VCaP (cell line): Measurements from ENCODE around the gene RAD51D.

Experiments
- H3K27ac ChIP-seq: fragments of 450-650 bp; 2 replicates; pipeline ENCODE4 v1.5.1; 2017
- CTCF ChIP-seq: fragments of 450-650 bp; conservative IDR thresholded peaks from 2 replicates; pipeline ENCODE4 v1.5.1; 2017; ENCODE audit warnings: mild to moderate bottlenecking, moderate library complexity

Gene RAD51D

DNA sequence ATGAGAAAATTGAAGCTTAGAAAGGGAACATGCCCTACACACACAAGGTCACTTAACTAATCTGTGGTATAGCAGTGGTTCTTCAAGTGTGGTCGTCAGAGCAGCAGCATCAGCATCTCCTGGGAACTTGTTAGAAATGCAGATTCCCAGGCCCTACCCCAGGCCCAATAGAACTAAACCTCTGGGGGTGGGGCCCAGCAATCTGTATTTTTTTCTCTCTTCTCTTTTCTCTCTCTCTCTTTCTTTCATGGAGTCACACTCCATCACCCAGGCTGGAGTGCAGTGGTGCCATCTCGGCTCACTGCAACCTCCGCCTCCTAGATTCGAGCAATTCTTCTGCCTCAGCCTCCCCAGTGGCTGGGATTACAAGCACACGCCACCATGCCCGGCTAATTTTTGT lies 18.6 kb upstream of the RAD51D start:
- no peak overlapping the region for H3K27ac ChIP-seq
- TF ChIP-seq CTCF: no peak

- no peak overlapping the region for H3K27ac ChIP-seq
- TF ChIP-seq CTCF: no peak
These were observed 15.7 kb upstream of the RAD51D start for GRCh38 chr17:35135322-35135721.

DNA sequence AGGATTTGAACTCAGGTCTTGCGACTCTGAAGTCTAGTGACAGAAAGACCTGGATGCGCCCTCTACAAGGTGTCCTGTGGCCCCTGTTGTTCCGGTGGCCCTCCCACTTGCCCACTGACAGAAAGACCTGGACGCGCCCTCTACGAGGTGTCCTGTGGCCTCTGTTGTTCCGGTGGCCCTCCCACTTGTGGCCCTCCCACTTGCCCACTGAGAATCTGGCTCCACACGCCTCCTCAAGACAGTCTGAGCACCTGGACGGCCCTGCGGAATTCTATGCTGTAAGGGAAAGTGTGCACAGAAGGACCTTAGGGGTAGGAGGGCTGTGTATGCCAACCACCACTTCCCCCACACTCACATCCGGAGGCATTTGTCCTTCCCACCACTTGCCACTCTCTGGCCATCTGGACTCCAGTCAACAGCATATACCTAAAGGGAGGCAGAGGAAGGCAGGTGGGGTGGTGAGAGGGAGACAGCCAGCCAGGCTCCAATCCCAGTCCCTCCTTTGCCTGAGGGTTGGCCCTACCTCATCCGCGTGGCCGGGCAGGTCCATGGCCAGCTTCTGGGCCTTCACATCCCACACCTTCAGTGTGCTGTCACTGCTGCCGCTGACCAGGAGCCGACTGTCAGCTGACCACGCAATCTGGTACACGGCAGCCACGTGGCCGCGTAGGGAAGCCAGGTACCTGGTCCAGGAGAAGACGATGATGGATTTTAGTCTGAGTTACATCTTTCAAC lies 13.3 kb upstream of the RAD51D start:
- H3K27ac ChIP-seq: no peak overlapping the region
- no peak for TF ChIP-seq CTCF

GRCh38 chr17:35132099-35132498 lies 12.4 kb upstream of the RAD51D start:
- H3K27ac ChIP-seq: no peak overlapping the region
- TF ChIP-seq CTCF: no peak

GRCh38 chr17:35130392-35130791 lies 10.7 kb upstream of the RAD51D start:
- TF ChIP-seq CTCF: no peak
- no peak overlapping the region for H3K27ac ChIP-seq

DNA sequence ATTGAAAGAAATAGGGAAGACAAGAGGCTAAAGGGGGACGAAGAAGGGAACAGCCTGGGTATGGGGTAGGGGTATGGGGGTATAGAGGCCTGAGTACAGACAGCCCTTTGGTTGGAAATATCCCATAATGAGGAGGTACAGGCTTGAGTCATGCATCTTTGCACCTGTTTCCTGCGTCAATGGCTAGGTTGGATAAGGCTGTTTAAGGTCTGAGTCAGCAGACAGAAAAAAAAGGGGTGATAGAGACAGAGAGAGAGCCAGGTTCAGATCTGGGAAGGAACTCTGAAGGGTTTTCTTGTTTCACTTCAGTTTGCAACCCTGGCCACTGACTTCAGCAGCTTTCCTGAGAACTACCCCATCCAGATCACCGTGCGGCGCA lies 10.3 kb upstream of the RAD51D start:
- H3K27ac ChIP-seq: no peak overlapping the region
- no peak for TF ChIP-seq CTCF

GRCh38 chr17:35129154-35129972 lies 9.7 kb upstream of the RAD51D start:
- TF ChIP-seq CTCF: no peak
- no peak overlapping the region for H3K27ac ChIP-seq
